Fibroblast of upper back skin (primary cell): ENCODE measurements around the gene STON1.
"Not testable (repeated sequence)": the region's sequence is repeated elsewhere in the genome, so short reads cannot be mapped to it uniquely, and the experiment has no call there.

Experiments
- DNase-seq: peaks from one replicate; pipeline ENCODE4 v3.0.0-alpha.2; 2013

Gene STON1

DNA sequence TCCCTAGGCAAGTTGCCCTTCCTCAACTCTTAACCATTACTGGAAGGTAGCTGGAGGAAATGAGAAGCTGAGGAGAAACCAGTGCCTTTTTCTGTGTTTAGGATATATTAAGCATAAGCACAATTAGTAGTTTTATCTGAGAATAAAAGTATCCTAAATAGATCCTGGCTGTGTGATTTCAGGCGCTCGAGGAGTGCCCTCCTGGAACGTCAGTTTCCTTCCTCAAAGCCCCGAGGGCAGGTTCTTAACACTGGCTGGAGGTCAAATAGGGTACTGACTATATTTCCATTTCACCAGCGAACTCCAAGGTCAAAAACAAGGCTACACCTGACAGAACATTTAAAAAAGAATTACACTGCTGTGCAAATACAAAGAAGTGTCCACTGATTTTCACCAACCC lies 1.5 kb upstream of the STON1 start:
- no peak for DNase-seq

GRCh38 chr2:48529194-48529593 lies 760 bp upstream of the STON1 start:
- DNase-seq: no peak

GRCh38 chr2:48529676-48530032 lies 300 bp upstream of the STON1 start:
- no peak for DNase-seq

DNA sequence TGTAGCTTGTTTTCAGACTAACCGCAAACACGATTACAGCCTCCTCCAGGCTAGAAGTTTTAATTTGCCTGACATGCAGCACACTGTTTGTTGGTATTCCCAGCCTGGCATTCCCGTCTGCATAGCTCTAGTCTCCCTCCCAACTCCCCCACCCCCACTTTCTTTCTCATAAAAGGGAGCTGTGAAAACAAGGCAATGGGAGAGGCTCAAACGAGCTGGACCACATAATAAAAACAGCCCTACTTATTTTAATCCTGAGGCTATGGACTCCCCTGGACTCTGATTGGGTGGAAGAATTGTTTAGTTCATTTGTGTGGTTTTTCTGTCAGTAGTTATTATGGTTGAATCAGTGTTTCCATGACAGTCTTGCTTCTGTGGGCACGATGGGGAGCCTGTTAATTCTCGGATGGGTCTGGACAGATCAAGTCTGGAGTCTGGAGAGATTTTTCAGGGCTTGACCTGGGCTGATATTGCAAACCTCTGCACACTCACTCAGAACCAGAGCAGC lies 1.2 kb downstream of the STON1 start:
- peak; percentile 73 for DNase-seq

GRCh38 chr2:48532174-48532573 lies 2.2 kb downstream of the STON1 start:
- no peak for DNase-seq

DNA sequence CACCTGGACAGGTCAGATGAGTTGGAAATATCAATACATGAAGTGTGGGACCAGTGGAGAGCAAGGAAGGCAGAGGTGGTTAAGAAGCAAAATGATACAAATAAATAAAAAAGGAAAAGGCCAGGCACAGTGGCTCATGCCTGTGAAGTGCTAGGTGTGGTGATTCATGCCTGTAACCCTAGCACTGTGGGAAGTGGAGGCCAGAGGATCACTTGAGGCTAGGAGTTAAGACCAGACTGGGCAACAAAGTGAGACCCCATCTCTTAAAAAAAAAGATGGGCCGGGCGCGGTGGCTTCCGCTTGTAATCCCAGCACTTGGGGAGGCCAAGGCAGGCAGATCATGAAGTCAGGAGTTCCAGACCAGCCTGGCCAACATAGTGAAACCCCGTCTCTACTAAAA lies 2.9 kb downstream of the STON1 start:
- no peak for DNase-seq

DNA sequence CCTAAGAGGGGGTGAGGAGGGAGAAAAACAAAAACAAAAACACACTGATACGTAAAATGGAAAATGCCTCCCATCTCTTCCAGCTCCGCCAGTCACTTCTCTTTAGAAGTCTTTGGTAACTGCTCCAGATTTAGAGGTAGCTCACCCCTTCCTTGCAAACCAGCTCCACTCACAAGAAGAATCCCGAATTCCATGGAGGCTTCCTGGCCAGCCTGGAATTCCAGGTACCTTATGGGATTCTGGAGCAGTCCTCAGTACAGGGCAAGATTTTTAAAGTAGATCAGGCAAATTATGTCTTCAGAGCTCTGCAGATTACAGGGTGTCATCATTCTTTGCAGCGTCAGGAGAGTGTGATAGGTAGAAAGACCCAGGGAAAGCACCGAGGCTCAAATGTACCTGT lies 4.8 kb downstream of the STON1 start:
- DNase-seq: no peak

DNA sequence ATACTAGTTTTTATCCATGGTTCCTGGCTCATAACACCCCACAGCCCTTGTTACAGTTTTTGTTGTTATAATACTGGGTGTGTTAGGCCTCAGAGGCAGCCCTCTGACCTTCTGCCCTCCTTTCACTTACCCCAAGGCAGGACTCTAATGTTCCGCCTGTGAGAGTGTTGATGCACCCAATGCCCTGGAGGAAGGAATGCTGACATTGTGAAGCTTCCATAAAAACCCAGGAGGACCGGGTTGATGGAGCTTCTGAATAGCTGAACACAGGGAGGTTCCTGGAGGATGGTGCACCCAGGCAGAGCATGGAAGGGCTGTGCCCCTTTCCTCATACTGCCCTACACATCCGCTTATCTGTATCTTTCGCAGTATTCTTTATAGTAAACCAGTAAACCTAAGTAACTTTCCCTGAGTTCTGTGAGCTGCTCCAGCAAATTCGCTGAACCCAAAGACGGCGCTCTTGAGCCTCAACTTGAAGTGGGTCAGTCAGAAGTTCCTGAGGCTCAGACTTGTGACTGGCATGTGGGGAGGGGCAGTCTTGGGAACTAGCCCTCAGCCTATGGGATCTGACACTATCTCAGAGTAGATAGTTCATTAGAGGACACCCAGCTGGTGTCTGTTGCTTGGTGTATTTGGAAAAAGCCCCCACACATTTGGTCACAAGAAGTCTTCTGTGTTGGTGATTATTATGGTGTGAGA lies 10.4 kb downstream of the STON1 start:
- DNase-seq: no peak

GRCh38 chr2:48541666-48542389 lies 11.9 kb downstream of the STON1 start:
- DNase-seq: no peak

- no peak for DNase-seq
Observed at GRCh38 chr2:48543895-48544294, 13.9 kb downstream of the STON1 start.

DNA sequence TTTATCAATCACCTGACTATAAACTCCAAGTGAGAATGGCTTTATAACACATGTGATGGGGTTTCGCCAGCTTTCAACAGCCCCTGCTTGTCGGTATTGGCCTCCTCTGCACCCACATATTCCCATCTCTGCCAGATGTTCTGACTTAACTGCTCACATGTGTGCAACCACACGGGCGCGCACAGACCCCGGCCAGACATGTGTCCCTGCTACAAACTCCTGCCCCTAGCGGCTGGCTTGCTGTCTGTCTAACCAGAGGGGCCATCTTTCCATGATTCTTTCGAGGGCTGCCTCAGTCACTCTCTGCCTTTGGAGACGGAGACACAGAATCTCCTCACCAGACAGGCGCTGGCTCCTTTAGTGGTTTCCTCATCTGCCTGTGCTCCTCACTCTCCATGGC lies 15.3 kb downstream of the STON1 start:
- DNase-seq: peak; percentile 51

DNA sequence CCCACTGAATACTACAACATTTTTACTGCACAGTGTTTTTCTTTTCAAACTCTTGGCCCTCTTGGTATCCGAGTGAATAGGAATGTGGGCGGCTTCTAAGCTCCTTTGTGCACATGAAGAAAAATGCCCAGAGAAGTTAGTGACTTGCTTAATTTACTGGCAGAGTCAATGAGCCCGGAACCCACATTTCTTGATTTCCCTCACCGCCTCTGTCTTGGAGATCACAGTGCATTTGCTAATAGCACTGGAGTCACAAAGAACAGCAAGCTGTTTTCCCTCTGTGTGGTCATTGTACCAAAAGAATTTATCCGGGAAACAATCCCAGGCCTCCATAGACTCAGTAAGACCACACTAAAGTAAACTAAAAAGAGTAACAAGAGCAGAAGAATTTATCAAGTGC lies 18.9 kb downstream of the STON1 start:
- DNase-seq: no peak

DNA sequence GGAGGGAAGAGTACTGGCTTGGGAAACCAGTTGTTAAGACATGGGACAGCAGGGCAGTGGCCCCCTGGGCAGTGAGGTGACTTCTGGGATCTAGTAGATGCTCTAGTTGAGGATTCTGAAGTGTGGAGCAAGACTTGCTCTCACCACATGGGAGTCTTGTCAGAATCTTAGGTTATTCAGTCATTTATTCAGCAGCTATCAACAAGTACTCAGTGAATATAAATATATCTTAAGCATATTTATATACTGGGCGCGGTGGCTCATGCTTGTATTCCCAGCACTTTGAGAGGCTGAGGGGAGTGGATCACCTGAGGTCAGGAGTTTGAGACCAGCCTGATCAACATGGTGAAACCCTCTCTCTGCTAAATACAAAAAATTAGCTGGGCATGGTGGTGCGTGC lies 20.0 kb downstream of the STON1 start:
- DNase-seq: no peak

DNA sequence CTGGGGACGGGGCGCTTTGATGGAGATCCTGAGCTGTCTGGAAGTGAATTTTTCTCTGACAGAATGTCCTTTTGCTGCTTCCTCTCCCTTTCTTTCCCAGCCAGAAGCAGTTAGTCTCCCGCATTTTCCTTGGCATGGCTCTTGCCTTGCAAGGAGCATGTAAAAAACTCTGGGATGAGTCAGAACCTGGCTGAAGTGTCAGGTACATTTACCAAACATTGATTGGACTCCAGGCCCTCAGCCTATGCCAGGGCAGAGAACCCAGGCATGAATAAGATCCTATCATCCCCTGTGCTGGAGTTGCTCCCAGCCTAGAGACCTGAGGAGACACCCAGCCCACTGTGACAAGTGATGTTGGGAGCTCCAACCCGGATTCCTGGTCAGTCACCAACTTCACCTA lies 21.6 kb downstream of the STON1 start:
- no peak for DNase-seq

DNA sequence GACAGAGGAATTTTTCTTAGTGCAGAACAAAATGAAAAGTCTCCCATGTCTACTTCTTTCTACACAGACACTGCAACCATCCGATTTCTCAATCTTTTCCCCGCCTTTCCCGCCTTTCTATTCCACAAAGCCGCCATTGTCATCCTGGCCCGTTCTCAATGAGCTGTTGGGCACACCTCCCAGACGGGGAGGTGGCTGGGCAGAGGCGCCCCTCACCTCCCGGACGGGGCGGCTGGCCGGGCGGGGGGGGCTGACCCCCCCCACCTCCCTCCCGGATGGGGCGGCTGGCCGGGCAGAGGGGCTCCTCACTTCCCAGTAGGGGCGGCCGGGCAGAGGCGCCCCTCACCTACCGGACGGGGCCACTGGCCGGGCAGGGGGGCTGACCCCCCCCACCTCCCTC lies 25.1 kb downstream of the STON1 start:
- DNase-seq: not testable (repeated sequence)

DNA sequence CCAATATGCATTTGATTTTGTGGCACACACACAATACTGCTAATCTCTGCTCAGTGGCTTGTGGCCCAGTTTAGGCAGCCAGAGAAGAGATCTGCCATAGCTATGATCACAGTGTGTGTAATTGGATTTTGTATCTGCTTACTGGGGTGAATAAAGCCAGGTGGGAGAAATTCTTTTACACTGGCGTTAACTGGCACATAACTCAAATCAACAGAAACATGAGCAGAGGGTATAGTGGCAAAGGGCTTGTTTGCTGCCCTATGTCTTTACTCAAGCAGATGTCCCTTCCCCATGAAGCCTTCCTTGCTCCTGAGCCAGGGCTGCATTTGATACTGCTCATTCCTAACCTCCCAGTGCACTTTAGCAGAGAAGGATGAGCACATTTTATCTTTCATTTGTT lies 28.5 kb downstream of the STON1 start:
- DNase-seq: no peak

DNA sequence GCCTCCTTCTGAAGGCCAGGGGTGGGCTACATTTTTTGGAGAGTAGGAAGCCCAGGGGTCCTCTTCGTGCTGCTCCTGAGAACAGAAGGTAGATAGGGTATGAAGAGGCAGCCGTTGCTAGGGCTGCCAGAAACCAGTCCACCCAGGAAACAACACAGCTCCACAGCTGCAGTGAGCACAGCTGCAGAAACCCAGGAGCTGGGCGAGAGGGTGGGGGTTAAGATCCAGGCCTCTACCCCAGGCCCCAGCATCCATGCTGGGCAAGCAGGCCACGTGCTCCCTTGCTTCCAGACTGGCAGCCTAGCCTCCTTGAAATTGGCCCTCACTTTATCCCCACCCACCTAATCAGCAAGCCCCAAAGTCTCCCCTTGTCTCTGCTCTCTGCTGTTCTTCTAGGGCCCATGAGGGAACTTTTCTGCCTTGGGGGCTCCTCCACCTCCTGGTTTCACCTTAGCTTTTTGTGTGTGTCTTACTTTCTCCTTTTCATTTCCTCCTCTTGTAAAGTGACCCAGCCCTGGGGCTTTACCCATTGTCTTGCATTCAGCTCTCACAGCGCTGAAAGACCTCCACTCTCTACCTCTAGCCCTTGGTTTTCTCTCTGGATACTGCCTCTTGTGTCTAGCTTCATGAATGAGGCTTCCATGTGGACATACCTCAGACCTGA lies 30.7 kb downstream of the STON1 start:
- DNase-seq: no peak

DNA sequence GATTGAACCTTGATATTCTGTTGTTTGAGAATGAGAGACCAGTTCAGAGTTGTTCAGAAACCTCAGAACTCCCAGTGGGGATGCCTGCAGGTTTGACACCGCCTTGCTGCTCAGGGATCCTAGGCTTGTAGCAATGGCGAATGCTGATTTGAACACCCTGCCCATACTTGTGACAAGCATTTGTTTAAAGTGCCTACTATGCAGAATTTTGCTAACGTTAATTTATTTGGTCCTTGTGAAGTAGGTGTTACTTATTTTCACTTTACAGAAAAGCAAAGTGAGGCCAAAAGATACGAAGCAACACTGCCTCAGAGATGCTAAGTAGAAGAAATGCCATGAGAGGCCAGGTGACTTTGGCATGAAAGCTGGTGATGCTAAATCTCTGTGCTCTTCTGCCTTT lies 32.3 kb downstream of the STON1 start:
- DNase-seq: no peak

DNA sequence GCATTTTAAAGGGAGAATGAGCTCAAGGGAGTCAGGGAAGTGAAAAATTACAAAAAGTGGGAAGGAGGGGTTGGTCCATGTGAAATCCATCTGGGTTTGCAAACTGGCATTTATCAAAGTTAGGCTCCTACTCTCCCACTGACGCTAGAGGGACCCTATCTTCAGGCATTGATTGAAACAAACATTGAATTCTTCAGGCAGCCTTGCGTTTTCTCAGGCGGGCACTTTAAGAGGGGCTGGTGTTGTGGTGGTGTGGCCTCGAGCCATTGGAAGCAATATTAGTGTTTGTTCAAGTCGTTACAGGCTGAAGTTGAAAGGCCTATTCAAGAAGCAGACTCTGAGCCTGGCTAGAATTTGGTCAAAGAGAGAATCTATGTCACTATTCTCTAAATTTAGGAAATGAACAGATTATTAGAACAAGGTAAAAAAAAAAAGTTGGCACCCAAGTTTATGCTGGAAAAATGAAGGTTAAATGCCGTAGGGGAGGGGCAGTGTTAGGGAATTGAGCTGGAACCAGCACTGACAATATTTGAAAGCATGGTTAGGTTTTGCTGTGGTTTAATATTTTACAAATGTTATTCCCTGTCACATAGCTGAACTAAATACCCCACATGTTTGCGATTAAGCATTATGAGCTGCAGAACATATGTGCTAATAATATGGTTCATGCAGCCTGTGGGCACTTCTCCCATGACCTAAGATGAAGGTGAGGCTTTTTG lies 36.8 kb downstream of the STON1 start:
- peak; percentile 38 for DNase-seq

- DNase-seq: peak; percentile 72
Observed at GRCh38 chr2:48567671-48568070, 37.7 kb downstream of the STON1 start.

GRCh38 chr2:48568547-48568946 lies 38.6 kb downstream of the STON1 start:
- DNase-seq: no peak

DNA sequence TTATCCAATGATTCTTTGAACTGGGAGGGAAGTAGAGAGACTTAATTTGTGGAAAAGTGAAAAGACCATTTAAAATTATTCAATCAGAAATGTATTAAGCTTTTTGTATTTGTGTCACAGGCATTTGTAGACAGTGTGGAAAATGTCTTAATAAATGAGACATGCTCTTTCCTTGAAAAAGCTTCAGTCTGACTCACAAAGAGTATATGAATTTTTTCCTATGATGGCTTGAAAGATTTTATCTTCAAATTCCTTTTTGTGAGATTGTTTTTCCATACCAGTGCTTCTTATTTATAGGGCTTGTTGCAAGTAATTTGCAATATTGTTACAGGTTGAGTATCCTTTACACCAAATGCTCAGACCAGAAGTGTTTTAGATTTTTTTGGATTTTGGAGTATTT lies 39.5 kb downstream of the STON1 start:
- DNase-seq: peak; percentile 18

GRCh38 chr2:48572816-48573215 lies 42.9 kb downstream of the STON1 start:
- DNase-seq: no peak
